CD4-positive, alpha-beta T cell treated with Interferon gamma for 1 hour (primary cell): ENCODE data around the gene TESMIN.

Experiments
- DNase-seq: peaks from one replicate; pipeline ENCODE4 v3.0.0-alpha.2; 2020

The TESMIN gene

DNA sequence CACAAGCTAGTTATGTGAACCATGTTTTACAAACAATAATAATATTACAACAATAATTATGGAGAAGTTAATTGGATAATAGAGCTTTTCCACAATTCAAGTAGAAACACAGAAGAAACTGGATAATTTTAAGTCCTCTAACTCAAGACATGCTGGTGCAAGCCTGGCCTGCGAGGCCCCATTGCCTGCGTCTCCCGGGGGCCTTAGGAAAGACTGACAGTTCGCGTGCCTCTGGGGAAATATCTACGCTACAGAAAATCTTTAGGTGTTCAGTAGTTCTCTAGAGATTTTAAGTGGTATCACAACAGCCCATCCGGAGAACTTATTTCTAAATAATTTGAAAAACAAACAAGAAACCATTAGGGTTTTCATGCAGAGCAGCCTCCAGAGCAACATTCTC is 43.8 kb downstream of the TESMIN start:
- DNase-seq = no peak

DNA sequence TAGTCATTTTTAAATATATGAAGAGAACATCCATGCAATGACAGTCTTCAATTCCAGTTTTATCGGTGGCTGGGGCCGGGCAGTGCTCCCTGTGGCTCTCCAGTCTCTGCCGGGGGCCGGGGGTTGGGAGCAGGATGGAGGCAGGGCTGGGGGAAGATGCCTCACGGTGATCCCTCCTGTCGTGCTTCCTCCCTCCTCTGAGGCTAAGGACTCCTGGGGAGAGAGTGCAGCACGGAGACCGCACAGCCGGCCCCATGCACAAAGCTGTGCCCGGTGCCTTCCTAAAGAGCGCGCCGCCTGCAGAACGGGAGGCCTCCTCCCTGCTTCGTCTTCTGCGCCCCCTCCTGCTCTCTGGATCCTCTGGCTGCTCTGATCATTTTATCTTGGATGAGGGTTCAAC is 46.4 kb downstream of the TESMIN start:
- DNase-seq = no peak

DNA sequence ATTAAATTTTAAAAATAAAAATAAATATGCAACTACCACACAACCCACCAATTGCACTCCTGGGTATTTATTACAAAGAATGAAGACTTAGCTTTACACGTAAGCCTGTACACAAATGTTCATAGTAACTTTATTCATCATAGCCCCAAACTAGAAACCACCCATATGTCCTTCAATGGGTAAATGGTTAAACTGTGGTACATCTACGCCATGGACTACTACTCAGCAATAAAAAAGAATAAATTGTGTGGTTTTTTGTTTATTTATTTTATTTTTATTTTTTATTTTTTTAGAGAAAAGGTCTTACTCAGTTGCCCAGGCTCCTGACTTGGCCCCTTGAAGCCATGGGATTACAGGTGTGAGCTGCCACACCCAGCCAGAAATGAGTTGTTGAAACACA is 52.3 kb downstream of the TESMIN start:
- no peak for DNase-seq

DNA sequence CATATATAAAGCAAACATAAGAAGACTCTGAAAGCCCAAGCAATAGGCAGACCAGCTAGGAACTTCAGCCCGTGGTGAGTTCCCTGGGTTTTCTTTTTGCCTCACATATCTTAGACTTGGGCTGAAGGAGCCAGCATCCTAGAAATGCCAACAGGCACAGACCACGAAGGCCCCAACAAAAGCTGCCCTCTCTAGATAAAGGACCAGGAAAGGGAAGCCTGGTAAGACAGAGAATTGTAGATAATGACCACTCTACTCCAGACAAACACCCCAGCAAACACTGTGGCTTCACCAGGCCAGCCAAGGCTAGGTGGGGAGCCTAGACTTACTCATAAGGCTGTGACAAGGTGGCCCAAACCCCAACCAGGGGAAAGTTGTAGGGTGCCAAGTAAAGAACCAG is 55.8 kb downstream of the TESMIN start:
- no peak for DNase-seq

DNA sequence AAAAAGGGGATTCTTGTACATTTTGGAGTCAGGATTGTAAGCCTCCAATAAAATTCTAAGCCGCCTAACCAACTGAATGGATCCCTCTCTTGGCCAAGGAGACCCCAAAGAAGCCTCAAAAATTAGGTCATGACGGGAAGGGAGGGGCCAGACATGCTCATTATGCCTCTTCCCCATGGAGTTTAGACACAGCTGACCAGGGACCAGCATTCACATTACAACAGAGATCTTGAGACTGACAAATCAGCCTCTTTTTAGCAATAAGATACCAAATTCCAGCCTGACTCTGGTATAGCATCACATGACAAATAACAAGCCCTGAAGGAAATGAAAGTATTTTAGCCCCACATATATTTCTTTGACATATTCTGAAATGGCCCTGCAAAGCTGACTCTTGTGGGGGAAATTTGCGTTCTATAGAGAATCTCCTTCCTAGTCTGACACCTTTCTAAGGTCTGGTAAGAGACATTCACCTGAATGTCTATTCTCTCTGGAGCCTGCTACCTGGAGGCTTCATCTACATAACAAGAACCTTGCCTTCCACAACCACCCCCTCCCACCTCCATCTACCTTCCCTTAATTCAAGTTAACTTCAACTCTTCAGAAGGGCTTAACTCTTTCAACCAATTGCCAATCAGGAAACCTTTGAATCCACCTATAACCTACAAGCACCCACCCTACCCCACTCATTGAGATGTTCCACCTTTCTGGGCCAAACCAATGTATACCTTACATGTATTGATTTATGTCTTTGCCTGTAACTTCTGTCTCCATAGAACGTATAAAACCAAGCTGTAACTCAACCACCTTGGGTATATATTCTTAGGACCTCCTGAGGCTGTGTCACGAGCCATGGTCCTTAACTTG is 56.7 kb downstream of the TESMIN start:
- DNase-seq = no peak

DNA sequence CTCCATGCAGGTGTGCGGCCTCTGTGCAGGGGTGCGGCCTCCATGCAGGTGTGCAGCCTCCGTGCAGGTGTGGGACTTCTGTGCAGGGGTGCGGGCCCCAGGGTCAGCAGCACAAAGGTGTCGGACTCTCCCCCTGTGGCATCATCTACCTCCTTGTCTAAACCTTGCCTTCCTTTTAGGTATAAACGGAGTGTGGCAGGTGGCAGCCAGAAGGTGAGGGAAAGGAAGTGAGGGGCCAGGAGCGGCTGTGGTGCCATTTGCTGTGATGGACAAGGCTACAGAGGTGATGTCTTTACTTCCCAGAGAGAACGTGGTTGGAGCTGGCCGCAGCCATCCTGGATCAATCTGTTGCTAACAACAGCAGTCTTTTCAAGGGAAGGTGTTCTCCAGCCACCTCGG is 57.8 kb downstream of the TESMIN start:
- no peak for DNase-seq

DNA sequence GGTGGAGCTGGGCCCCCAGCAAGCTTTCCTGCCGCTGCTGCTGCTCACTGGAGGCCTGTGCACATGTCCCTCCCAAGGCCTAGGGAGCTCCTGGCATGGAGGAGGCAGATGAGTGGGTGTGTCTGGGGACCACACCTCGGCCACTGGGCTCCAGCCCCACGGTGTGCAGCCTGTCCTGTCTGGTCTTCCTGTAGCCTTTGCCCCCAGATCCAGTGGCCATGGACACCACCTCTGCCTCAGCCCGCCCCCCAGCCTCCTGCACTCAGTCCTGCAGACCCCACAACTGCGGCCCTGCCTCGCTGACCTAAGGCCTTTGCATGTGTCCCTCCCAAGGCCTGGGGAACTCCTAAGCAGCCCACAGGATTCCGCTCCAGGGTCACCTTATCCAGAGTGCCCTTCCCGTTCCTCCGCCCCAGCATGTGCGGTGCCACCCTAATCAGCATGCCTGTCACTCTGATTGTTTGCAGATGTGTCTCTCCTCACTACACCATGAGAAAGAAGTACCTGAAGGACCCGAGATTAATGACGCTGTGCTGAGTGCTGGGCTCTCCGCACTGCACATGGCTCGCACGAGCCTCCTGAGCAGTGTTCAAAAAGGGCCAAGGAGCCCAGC is 58.3 kb downstream of the TESMIN start:
- DNase-seq = no peak

DNA sequence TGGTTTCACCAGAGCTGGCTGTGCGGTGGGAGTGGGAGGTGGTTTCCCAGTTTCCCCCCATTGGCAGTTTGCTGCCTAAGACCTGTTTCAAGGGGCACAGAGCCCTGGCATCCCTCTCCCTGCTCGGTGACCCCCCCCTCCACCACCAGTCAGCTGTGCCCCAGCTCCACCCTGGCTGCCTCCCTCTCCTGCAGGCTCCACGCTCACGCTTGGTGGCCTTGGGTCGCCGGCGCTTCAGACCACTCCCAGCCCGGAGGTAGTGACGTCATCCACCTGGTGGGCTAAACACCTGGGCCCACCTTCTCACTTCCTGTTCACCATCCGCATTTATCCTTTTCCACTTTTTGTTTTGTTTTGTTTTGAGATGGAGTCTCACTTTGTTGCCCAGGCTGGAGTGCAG is 59.2 kb downstream of the TESMIN start:
- no peak for DNase-seq

DNA sequence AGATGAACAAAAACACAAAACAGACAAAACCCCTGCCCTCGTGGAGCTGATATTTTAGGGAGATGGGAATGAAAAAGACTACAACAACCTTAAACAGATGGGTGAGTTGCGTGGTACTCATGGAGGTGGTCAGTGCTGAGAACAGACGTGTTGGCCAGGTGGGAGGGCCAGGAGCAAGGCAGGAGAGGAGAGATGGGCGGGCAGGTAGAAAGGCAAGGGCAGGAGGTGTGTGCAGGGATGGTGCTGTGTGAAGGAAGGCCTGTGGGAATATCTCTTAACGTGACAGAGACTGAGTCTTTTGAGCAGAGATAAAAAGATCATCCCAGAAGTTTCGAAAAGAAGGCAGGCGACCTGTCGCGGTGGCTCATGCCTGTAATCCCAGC is 59.9 kb downstream of the TESMIN start:
- DNase-seq = no peak

DNA sequence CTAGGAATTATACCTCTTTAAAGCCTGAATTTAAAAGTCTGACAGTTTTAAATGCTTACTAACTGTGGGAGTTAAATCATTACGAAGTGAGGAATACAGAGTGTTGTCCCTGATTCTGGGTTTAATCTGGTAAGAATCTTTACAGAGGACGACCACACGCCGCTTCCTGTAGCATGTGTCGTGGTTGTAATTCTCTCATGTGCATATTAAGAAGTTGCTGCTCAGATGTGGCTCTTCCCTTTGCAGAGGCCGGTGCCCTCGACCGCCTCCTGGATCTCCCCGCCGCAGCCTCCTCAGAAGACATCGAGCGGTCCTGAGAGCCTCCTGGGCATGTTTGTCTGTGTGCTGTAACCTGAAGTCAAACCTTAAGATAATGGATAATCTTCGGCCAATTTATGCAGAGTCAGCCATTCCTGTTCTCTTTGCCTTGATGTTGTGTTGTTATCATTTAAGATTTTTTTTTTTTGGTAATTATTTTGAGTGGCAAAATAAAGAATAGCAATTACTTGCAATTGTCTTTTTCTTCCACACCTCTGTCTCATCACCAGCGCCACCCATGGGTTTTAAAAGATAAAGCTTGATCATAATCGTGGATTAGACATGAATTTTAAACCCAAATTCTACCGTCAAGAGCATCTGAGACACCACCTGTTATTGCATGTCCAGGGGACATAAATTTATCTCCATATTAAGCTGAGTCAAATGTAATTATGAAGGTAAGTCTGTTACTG is 60.5 kb downstream of the TESMIN start:
- DNase-seq = no peak

DNA sequence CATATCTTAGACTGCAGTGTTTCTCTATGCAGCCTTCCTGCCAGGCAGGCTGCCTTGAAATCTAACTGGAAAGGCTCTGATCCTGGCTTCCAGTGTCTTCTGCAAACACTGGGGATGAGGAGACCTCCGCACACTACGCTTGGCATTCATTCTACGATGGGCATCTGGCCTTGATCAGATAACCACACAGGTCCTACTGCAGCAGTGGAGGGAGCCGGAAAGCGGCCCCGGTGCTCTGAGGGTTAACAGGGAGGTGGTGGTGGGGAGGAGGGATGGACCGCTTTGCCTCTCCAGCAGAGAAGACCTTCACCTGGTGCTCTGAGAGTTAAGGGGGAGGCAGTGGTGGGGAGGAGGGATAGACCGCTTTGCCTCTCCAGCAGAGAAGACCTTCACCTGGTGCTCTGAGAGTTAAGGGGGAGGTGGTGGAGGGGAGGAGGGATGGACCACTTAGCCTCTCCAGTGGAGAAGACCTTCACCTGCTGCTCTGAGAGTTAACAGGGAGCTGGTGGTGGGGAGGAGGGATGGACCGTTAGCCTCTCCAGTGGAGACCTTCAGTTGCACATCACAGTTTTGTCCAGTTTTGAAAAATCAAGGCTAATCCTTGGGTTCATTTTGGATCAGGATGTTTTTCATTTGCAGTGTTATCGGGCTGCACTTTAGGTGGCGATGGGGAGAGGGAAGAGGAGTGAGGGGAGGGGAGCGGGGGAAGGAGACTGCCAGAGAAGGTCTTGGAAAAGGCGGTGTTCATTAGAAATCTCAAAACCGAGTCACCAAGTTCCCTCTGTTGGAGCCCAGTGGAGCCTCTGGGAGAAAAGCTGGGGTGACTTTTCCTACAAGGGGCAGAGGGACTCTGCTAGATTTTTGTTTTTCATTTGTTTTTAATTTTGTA is 61.3 kb downstream of the TESMIN start:
- DNase-seq = no peak

DNA sequence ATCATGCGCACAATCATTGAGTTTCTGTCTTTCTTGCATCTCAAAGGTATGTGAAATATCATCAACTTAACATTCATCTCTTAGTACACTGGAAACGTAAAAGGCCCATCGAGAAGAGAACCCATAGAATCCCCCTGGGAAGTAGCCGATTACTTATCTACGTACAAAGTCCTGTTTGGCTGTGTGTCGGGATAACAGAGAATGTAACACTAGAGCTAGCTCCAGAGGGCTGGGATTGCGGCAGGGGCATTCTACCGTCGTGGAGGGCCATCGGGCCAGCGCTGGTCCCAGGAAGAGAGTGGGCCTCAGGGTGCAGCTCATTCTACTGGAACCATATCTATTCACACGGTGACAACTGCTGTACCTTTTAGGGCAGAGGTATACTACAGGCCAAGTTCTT is 62.4 kb downstream of the TESMIN start:
- DNase-seq = no peak

DNA sequence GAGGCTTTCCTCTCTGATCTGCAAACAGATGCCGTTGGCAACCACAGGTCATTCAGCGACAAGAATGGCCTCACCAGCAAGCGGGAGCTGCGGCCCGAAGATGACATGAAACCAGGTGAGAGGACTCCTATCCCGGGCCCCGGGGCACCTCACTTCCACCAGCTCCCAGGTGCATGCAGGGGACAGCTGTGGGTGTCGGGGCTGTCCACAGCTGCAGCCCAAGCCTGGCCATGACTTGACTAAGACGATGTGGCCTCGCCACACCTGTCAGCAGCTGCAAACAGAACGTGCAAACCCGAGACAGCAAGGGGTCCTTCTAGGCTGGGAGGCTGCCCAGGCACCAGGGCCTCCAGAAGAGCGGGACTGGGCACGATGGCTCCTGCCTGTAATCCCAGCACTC is 63.3 kb downstream of the TESMIN start:
- DNase-seq = no peak

DNA sequence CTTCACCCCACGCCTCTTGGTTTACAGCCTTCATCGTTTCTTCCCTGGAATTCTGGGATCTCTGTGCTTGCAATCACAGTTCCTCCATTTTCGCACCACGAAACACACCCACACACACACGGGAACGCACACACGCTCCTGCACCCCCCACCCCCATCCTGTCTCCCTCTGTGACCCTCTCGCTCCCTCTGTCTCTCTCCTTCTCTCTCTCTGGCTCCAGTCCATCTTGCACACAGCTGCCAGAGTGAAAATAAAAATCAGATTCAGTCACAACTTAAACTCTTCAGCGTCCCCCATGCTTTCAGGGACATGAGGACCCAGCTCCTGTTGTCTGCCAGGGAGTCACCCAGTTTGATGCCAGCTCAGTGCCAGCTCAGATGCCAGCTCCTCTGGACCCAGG is 64.0 kb downstream of the TESMIN start:
- no peak for DNase-seq

DNA sequence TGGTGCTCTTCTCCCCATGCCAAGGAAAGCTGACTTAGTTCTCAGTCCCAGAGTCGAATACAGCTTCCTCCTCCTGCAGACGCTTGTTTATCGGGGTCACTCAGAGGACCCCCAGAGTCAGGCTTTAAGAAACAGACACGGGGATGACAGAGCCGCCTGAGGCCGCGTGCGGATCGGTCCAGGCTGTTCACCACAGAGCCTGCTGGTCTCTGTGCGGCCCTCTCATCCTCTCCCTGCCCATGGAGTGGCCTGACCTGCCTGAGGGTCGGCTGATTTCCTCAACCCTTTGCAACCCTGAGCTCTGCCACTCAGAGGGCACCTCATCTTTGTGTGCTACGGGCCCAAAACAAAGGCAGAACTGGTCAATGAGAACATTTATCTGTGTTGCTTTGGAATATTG is 64.8 kb downstream of the TESMIN start:
- DNase-seq = no peak

DNA sequence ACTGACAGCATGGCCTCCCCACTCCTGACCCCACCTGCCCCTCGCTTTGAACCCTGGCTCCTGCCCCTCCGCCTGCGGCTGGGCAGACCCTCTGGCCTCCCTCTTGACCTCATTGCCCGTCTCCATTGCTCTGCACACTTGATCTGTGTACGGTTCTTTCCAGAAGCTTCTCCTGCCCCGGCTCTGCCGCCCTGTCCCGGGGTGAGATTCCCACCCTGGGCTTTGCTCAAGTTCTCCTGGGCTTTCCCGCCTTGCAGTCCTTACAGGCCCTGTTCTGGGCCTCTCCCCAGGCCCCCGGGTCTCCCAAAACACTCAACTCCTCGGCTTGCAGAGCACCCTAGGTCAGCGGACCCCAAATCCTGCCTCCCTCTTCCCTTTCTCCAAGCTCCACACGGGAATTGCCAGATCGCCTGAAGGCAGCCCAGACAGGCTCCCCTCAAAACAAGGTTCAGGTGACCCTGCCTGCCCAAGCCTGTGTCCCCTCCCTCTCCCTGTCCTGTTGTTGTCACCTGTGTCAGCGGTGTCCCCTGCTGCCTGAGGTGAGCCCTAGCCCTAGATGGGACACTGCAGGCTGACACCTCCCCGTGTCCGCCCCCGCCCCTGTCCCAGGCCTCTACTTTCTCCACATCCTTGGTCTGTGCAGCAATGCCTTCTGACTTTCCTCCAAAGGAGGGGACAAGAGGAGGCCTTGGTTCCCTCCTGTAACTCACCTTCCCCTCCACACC is 65.5 kb downstream of the TESMIN start:
- no peak for DNase-seq

DNA sequence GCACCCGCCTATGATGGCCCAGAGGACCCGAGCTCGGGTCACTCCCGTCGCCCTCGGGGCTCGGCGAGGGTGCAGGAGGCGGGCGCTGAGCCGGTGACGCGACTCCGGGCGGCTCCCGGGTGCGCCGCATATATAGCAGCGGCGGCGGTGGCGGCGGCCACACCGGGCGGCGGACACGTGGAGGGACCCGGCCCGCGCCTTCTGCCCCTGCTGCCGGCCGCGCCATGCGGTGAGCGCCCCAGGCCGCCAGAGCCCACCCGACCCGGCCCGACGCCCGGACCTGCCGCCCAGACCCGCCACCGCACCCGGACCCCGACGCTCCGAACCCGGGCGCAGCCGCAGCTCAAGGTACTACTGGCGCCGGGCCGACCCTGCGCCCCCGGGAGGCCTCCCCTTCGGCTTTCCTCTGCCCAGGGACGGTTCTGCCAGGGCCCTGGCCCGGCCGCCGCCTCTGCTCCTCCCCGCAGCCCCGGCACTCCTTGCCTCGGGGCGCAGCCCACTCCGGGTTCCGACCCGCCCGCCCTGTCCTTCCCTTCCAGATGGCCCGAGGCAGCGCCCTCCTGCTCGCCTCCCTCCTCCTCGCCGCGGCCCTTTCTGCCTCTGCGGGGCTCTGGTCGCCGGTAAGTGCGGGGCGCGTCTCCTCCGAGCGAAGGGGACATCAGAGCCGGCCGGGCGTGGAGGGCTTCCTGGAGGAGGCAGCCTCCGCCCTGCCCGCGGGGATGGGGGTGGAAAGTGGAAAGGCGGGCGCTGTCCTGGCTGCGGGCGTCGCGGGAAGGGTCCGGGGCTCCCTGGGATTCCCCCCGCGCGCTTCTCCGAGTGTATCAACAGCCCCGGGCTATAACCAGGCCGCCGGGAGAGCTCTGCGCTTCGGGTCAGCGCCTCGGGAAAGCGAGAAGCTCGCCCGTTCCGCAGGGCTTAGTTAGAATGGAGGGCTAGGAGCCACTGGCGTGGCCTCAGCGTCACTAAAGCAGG is 66.6 kb downstream of the TESMIN start, which contains the start of gene GAL:
Gene GAL, plus strand, starts transcription at position 160 of the 972 bp plus-strand sequence. Its CDS starts 380 bp downstream, at position 540.
- DNase-seq = no peak

DNA sequence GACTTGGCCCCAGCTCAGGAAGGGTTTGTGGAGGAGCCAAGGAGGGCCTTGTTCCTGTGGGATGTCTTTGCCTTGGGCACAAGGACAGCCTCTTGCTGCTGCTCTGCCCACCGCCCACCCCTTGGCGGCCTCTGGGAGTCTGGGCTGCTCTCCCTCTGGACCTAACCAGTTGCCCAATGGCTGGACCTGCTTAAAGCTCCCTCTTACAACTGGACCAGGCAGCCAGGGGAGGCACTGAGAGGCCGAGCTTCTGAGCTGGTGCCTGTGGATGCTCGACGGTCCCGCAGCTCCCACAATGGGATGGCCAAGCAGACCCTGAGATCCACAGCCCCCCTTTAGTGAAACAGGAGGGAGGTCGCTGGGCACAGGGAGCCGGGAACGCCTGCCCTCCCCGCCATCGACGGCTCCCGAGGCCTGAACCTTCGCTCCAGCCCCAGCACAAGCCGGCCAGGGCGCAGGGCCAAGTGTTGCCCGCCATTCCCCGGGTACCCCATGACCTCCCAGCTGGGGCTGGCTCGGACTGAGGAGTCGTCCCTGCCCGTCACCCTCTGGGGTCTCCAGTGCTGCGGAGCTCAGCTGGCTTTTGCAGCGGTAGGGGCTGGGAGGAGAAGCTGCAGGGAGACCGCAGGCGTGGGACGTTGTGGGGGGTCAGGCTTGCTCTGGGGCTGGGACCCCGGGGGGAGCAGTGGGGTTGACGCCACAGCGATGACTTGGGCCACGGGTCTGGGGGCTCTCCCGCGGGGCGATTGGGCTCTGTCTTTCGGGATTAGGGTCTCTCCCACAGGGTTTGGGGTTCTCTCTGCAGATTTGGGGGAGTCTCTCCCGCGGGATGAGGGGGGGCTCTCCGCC is 67.6 kb downstream of the TESMIN start:
- DNase-seq = no peak

DNA sequence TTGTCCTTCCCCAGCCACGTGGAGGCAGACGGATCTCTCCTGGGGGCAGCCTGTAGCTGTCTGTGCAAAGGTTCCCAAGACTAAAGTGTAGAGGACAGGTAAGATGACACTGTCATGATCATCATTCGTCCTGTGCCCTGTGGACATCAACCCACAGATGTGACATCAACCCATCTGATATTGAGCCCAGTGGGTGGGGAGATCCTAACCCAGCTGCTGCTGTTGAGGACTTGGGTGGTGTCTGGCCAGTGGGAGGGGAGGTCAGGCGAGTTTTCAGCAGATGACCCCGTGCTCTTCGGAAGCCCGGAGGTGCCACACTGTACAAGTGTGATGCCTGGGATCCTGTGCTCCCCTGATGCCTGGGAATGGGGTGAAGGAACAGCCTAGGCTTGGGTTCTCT is 68.2 kb downstream of the TESMIN start:
- DNase-seq = no peak

DNA sequence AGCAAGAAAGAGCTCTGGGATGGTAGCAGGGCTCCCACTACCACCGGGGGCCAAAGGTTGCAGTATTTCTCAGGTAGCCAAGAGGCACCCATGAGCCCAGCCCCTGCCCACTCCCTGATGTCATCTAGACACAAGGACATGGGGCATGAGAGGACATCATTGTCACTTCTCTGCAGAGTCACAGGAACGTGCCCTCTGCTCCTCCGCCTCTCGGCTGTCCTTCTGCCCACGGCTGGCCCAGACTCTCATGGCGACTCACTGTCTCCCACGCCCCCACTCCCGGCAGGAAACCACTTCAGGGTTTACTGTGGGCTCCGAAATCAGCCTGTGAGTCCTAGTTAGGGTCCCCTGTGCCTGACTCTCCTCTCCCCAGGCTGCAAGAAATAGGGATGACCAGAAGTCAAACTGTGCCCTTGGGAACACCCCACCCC is 68.8 kb downstream of the TESMIN start:
- DNase-seq = no peak
